ENCODE data around the gene ADIPOR2. TPM values are rescaled to one million over a fixed set of nuclear protein-coding genes. Genes with fewer than 3 reads are reported as not detected.

Gene ADIPOR2
- total and polyA plus RNA-seq, 10 of the 15 experiments (the other 5 are each of a cell fraction or from before 2014, with no cell fraction given): 8.6 to 65.0 (median 38.0) TPM

DNA sequence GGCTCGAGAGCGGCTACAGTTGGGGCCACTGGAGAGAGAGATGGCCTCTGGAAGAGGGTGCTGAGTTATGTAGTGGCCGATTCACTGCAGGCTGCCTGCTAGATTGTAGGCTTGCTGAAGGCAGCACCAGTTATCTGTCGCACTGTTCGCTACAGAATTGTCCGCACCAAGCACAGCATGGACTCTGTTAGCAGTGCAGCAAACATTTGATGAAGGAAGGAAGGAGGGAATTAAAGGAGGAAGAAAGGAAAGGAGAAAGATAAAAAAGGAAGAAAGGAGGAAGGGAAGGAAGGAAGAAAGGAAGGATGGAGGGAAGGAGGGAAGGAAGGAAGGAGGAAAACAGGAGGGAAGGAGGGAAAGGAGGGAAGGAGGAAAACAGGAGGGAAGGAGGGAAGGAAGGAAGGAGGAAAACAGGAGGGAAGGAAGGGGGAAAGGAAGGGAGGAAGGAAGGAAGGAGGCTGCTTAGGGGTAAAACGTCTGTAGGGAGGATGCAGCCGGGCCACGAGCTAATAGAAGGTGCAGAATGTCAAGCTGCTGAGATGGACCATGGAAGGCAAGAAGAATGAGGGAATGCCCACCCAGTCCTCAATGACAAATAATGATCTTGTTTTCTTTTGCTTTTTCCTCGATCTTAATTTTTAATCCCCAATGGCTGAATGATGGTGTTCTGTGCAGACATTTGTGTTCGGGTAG, 27.3 kb upstream of the ADIPOR2 start:
- SMC1A ChIA-PET (ENCODE audit: uncharacterized antibody, unreplicated experiment): no interaction called here
- no TSS peak for BruUV-seq (replicated peaks)
- no peaks in the 10 kb centered on the region for H3K79me2 ChIP-seq (ENCODE audit: control insufficient read depth, insufficient read depth, low read length)
- ATAC-seq (no peak), FAIRE-seq (no peak), DNase-seq (ENCODE audit: low read depth, low spot score) (no peak)
- no peaks in the 10 kb centered on the region for H3K9me3 ChIP-seq (replicated peaks; ENCODE audit: control insufficient read depth, insufficient read depth, low read length)
- H3K4me3 ChIP-seq: no peak overlapping the region
- no peak overlapping the region for H3K9ac ChIP-seq (ENCODE audit: control insufficient read depth, insufficient read depth, low read length)
- RAD21 ChIA-PET (ENCODE audit: unreplicated experiment): no interaction called here
- no peak overlapping the region for H3K27ac ChIP-seq (ENCODE audit: control insufficient read depth, insufficient read depth)
- H2AFZ ChIP-seq (ENCODE audit: control insufficient read depth, low read depth, low read length): no peak overlapping the region
- H4K20me1 ChIP-seq (ENCODE audit: control insufficient read depth, insufficient read depth): no peaks in the 10 kb centered on the region
- TF ChIP-seq RCOR1 (conservative IDR thresholded peaks at IDR 0.05; ENCODE audit: low read depth, low read length) (no peak), ZZZ3 (IDR thresholded peaks at IDR 0.05; ENCODE audit: control insufficient read depth, insufficient read length, low read depth) (no peak), JUNB (IDR thresholded peaks at IDR 0.05) (no peak), BACH1 (IDR thresholded peaks at IDR 0.05; ENCODE audit: borderline replicate concordance) (no peak), CREB1 (IDR thresholded peaks at IDR 0.05; ENCODE audit: low read depth) (no peak), BMI1 (IDR thresholded peaks at IDR 0.05; ENCODE audit: borderline replicate concordance) (no peak), RFX5 (IDR thresholded peaks at IDR 0.05; ENCODE audit: low read depth, low read length) (no peak), ATF2 (IDR thresholded peaks at IDR 0.05; ENCODE audit: low read length) (no peak), SIX5 (IDR thresholded peaks at IDR 0.05; ENCODE audit: low read depth, low read length, severe bottlenecking) (no peak), SIN3A (IDR thresholded peaks at IDR 0.05; ENCODE audit: low read depth, low read length) (no peak), TCF12 (IDR thresholded peaks at IDR 0.05; ENCODE audit: low read depth, low read length) (no peak), BCL11A (IDR thresholded peaks at IDR 0.05; ENCODE audit: low read depth, low read length) (no peak), SPI1 (IDR thresholded peaks at IDR 0.05; ENCODE audit: borderline replicate concordance, insufficient read depth, low read depth, low read length) (no peak), MTA3 (IDR thresholded peaks at IDR 0.05; ENCODE audit: borderline replicate concordance, low read length) (no peak), SREBF2 (IDR thresholded peaks at IDR 0.05; ENCODE audit: low read length) (no peak)
- TF ChIP-seq, protein P1, sequence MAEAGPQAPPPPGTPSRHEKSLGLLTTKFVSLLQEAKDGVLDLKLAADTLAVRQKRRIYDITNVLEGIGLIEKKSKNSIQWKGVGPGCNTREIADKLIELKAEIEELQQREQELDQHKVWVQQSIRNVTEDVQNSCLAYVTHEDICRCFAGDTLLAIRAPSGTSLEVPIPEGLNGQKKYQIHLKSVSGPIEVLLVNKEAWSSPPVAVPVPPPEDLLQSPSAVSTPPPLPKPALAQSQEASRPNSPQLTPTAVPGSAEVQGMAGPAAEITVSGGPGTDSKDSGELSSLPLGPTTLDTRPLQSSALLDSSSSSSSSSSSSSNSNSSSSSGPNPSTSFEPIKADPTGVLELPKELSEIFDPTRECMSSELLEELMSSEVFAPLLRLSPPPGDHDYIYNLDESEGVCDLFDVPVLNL (IDR thresholded peaks at IDR 0.05; ENCODE audit: low read depth, low read length): no peak
- TF ChIP-seq, protein P2, sequence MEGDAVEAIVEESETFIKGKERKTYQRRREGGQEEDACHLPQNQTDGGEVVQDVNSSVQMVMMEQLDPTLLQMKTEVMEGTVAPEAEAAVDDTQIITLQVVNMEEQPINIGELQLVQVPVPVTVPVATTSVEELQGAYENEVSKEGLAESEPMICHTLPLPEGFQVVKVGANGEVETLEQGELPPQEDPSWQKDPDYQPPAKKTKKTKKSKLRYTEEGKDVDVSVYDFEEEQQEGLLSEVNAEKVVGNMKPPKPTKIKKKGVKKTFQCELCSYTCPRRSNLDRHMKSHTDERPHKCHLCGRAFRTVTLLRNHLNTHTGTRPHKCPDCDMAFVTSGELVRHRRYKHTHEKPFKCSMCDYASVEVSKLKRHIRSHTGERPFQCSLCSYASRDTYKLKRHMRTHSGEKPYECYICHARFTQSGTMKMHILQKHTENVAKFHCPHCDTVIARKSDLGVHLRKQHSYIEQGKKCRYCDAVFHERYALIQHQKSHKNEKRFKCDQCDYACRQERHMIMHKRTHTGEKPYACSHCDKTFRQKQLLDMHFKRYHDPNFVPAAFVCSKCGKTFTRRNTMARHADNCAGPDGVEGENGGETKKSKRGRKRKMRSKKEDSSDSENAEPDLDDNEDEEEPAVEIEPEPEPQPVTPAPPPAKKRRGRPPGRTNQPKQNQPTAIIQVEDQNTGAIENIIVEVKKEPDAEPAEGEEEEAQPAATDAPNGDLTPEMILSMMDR (IDR thresholded peaks at IDR 0.05 in 2 of 3, conservative IDR thresholded peaks at IDR 0.05 in 1 of 3; ENCODE audit: control insufficient read depth in 2 of 3, extremely low read depth in 1 of 3, insufficient read depth in 1 of 3, low read depth in 3 of 3, low read length in 3 of 3): no peak
- no peak overlapping the region for H3K4me2 ChIP-seq (ENCODE audit: control insufficient read depth, insufficient read depth)
- CTCF ChIA-PET: no interaction called here
- in situ Hi-C loops (cut with MboI): no loop called here
- intact Hi-C loops (cut with micrococcal nuclease; ENCODE audit: unreplicated experiment): no loop called here
- H3K27me3 ChIP-seq (replicated peaks in 1 of 2; ENCODE audit: control insufficient read depth in 2 of 2, insufficient read depth in 2 of 2, low read length in 1 of 2): no peaks in the 10 kb centered on the region
- POLR2A ChIA-PET: no interaction called here
- WGBS (ENCODE audit: insufficient coverage, insufficient replicate concordance, low lambda C conversion rate, missing lambda C conversion rate): 88% methylated on average over 11 of the region's 11 CpGs
- no peaks in the 10 kb centered on the region for H3K36me3 ChIP-seq (ENCODE audit: control insufficient read depth in 2 of 2, insufficient read depth in 2 of 2, low read length in 1 of 2)
- H3K4me1 ChIP-seq (ENCODE audit: control insufficient read depth, insufficient read depth, low read length): peaks cover 2% of the 10 kb centered on the region

Data from GM12878 (cell line).